Fibroblast of skin of back (primary cell): ENCODE measurements around the gene MAX.

Source experiments
- DNase-seq: peaks from one replicate; pipeline ENCODE4 v3.0.0-alpha.2; 2013

MAX gene

DNA sequence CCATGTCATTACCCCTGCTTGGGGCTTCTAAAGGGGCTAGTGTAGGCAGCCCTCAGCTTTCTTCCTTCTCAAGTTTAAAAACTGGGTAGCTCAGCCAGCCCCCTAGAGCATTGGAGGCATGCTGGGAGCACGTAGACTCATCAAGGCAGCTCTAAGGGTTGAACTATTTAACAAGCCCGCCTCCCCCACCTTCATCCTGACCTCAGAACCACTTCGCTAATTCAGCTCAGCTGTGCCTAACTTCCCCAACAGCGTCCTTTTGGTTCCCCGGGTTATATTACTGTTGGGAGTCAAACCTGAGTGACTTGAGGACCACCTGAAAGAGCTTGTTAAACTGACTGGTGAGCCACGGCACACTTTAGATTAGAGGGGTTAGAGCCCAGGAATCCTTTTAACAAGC, 30.1 kb downstream of the MAX start:
- no peak for DNase-seq

DNA sequence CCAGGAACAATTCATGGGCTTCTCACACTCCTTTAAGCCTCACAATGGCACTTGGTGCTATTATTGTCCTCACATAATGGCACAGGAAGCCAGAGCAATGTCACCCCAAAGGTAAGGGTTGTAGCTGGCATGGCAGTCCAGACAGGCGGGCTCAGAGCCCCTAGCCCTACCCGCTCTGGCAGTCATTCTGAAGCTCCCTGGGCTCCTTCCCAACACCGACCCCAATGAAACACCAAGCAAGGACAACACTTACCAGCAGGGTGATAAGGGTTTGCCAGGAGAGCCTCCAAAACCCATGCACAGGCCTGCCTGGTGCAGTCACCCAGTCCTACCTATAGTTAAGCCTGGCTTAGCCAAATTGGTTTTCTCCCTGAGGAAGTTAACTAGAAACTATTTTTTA, 30.8 kb downstream of the MAX start:
- DNase-seq: no peak

DNA sequence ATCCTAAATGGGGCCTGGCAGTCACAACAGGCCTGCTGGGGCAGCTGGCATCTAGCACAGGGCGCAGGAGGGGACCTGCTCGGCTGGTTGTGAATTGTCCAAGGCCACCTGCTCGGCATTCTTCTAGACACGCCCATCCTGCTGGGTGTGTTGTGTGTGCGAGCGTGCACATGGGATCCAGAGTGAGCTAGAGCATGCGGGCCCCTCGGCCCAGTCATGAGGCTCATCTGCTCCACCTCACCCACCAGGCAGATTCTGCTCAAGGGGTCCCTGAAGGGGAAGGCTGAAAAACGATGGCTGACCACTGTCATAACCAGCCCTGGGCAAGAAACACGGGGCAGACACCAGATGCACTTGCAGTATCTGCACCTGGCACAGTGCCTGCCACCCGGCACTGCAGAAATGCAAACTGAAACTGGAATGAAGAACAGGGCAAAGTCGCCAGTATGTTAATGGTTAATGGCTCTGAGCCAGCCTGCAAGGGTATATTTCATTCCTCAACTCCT, 31.8 kb downstream of the MAX start:
- DNase-seq: peak; percentile 13

DNA sequence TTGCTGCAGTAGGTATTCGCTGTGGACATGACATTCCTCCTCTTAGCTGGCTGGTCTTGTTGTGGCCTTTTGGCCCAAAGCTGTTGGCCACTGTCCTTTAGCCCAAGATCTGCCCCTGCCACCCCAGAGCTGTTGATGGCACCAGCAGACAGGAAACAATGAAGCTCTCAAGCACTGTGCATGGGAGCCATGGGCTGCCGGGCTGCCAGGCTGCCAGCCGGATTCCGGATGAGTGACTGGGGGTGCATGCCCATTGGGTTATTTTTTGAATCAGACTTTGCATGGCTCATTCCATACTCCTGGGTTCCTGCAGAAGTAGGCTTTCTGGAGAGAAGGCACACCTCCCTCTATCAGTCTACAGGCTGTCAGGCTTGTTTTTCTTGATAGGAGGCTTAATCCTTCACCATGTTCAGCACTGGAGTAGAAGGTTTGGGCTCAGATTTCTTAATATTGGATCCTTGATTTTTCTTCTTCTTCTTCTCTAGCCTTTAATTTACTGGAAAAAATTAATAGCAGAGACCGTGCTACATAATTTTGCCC, 32.4 kb downstream of the MAX start:
- no peak for DNase-seq

DNA sequence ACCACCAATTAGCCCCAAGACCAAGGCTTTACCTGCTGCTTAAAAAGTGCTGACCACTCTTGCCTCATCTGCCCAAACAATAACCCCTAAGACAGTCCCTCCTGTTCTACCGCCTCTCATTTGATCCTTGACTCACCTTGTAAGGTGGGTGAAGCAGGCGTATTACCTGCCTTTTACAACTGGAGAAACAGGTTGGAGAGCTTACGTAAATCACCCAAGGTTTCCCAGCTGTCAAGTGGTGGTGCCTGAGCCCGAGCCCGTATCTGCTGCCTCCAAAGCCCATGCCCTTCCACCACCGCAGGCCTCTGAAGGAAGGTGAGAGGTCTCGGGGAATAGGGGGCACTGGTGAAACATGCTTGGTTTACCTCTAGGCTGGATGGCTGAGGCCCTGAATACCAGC, 36.6 kb downstream of the MAX start:
- DNase-seq: no peak

DNA sequence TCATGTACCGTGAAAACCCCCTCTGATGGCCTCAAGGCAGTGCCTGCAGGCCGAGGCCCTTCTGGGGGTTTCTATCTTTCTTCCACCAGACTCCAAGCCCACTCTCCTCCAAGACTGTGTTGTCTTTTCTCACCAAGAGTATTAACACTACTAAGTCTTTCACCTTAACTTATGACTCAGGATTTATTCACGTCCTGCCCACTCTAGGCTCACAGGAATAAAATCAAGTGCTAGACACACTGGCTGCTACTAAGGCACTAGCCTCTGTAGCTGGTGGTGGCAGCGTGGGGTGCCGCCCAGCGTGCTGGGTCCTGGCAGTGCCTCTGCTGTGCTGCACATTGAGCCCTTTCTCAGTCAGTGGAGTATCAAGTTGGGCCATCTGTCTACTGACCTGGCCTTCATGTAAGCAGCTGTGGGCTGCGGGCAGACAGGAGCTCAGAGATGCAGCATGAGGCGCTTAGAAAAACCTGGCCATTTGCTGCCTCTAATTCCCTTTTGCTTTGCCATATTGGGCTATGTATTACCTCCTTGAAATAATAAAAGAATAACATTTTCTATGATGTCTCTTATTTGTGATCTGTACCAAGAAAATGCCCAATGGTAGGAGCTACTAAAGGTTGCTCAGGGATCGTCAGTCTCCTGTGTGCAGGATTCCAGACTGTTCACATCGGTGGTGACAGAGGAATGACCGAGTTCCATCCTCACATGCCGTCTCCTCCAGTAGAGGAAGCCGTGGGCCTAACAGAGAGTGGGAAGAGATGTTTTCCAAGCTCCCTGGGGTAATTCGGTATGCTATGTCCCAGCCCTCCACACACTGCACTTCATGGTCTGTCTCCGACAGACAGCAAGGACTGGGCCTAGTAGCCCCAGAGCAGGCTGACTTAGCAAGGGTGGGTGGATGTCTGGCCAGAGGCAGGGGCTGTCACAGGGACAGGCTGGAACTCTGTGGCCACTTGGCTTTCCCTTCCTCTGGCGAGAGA, 39.9 kb downstream of the MAX start:
- peak; percentile 3 for DNase-seq

DNA sequence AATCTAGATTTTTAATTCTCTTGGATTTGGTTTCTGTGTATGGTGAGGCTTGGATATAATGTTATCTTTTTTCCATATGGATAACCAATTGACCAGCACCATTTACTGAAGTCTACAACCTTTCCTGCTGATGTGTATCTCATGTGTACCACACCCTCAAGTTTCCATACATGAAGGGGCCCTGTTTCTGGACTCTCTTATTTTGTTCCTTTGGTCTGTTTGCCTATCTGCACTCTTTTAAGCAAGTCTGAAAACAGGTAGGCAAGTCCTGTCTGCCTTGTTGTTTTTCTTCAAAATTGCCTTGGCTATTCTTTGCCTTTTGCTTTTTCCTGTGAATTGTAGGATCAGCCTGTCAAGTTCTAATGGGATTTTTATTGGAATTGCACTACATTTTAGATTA, 44.6 kb downstream of the MAX start:
- no peak for DNase-seq

DNA sequence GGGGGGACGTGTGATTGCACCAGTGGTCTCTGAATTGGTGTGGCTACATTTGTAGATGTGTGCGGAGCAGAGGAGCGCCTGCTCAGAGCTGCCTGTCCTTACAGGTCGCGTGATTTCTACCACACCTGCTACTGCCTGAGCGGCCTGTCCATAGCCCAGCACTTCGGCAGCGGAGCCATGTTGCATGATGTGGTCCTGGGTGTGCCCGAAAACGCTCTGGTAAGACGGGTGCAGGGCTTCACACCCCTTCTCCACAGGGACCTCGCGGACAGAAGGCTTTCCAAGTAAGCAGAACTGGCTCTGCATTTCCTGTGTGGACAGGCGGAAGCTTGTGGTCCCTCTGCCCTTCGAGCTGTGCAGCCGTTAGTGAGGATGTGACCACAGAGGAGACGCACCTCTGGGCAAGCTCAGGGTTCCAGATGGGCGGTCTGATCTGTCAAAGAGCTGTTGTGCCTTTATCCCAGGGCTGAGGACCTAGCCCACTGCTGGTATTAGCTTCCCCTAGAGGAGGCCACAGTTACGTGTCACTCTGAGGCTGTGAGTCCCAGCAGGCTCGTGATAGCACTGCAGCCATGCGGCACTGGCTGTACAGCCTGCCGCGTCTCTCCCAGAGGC, 47.7 kb downstream of the MAX start:
- DNase-seq: no peak

DNA sequence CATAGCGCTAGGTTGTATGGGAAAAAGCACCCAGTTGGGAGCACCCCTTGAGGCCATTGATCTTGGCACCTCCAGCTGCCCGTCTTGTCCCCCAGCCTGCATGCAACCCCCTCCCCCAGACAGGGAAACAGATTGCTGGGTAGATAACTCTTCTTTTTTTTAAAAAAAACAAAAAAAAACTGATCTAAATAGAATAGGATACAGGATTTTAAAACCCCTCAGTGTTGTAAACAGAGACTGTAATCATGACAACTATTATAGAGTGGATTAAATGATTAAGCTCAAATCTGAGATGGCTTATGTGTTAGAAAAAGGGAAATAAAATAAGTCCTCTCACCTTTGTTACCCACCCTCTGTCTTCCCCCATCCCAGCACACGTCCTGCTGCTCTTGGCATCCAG, 48.9 kb downstream of the MAX start:
- DNase-seq: no peak

DNA sequence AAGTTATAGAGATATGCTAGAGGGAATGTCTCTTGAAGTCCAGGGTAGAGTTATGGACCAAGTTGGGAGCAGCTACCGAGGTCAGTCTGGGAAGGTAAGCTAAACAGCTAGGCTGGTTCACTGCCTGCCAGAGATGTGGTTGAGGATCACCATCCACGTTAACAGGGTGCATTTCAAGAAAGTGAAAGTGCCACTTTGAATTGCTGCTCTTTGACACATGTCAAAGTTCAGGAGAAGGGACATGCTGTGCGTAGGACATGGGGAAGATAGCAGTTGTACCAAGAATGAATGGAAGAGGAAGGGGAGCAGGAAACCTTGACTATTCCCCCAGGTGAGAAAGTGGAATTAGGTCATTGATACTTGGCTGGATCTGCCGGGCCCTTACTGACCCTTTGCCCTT, 49.5 kb downstream of the MAX start:
- DNase-seq: no peak

DNA sequence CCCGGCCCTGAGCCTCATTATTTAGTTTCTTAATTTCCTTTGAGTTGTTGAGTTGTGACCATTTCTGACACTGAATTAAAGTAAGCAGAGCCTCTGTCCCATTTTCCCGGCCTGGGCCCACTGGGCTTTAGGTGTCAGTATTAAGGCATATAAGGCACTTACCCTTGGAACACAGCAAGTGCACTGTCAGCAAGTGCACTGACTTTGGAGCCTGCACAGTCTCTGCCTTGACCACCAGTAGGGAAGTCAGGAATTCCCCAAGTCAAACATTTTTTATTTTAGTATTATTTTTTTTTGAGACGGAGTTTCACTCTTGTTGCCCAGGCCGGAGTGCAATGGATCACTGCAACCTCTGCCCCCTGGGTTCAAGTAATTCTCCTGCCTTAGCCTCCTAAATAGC, 56.6 kb downstream of the MAX start:
- DNase-seq: no peak

DNA sequence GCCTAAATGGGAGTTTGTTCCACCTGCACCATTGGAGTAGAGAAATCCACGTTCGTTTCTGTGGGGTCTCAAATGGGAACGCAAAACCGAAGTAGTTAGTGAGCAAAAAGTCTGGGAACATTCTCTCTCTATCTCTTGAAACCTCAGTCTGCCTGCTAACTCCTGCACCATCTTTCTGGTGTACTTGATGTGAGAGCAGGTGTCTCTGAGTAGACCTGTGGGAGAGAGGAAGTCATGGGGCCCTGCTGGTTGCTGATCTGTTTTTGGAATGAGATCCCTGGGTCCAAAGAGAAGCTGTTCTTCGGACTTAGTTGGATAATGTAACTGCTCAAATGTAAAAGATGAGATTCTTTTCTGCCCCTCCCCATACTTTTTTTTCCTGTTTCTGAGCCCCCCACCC, 57.3 kb downstream of the MAX start:
- no peak for DNase-seq

DNA sequence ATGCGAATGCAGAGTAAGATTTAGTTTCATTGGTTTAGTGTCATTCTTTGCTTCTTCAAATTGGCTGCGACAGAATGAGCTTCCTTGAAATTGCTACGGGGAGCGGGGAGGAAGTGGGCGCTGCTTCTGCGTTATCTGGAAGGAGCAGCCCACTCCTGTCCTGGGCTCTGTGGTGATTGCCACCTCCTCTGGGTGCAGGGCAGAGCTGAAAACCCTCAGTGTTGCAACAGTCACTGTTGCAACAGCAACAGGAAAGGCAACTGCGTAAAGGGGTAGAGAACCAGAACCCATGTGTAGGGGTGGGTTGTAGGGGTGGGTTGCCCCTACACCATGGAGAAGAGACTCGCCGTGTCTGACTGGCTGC, 57.7 kb downstream of the MAX start:
- no peak for DNase-seq

DNA sequence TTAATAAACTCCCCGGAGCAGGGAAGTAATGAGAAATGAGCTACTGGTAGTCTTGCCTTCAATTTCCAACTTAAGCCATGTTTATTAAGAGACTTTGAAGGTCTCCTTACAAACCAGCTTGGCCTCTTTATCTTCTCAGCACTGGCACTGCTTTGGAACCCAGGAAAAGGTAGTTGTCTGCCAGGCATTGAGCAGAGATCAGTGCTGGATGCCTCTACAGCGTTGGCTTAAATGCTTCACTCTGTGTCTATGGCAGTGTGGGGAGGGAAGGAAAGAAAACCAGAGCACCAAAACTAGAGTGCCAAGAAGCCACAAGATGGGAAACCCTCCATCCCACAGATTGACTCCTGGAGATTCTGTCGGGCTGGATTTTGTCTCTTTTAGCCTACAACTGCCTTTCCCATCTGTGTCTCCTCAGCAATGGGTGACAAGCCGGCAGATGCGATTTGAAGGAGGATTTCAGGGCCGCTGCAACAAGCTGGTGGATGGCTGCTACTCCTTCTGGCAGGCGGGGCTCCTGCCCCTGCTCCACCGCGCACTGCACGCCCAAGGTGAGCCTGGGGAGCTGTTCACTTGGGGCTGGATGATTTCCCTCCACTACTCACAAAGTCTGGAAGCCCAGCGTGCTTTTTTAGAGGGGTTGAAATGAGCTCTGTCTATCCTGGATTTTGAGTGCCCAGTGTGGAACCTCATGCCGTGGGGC, 58.3 kb downstream of the MAX start:
- no peak for DNase-seq

DNA sequence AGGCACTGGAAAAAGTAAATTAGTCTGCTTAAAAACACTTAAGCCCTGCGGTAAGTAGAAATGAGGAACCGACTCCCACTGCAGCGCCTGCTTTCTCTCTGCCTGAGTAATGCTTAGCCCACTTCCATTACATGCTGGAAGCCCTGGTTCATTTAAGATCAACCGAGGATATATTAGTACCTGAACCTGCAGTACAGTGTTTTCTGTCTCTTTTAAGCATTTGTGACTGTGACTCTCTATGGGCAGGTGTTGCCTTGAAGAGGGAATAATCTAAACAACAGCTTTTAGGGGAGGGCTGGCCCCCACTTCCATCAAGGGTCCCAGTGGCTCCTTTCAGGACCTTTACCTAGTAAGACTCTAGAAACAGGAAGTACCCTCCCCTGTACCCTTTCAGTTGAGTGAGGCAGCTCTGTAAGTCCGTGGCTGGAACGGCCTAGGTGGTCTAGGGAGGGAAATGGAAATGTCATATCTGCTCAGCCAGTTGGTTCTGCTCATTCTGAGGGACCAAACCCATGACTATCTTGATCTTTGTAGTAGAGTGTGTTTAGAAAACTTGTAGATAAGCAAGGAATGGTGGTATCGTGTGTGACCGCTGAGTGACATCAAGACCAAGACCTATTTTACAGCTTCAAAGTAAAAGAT, 59.5 kb downstream of the MAX start:
- DNase-seq: no peak

DNA sequence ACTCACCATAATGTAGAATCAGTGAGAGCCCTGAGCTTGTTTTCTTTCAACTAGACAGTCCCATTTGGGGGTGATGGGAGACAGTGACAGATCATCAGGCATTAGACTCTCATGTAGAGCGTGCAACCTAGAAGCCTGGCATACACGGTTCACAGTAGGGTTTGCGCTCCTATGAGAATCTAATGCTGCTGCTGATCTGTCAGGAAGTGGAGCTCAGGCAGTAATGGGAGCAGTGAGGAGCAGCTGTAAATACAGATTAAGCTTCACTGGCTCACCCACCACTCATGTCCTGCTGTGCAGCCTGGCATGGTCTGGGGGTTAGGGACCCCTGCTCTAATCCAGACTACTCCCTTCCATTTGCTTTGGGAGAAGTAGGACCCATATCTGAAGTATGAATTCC, 60.0 kb downstream of the MAX start:
- DNase-seq: no peak

DNA sequence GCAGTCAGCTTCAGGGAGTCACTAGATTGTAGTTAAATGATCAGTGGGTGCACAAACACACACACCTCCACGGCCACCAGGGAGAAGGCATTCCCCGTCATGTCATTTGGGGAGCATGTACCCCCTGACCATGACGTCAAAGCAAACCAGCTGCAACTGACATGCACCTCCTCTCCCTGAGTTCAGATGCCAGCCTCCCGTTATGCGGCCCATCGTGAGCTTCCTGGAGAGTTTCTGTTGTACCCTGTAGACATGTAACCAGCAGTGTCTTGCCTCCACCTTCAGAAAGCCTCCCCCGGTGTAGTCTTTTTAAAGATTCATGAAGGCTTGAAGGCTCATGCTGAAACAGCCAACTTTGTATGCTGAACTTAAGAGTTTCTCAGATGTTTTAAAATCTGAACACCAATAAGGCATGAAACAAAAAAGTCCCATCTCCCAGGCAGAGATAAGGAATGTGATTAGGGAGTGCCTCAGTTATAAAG, 60.8 kb downstream of the MAX start:
- no peak for DNase-seq

DNA sequence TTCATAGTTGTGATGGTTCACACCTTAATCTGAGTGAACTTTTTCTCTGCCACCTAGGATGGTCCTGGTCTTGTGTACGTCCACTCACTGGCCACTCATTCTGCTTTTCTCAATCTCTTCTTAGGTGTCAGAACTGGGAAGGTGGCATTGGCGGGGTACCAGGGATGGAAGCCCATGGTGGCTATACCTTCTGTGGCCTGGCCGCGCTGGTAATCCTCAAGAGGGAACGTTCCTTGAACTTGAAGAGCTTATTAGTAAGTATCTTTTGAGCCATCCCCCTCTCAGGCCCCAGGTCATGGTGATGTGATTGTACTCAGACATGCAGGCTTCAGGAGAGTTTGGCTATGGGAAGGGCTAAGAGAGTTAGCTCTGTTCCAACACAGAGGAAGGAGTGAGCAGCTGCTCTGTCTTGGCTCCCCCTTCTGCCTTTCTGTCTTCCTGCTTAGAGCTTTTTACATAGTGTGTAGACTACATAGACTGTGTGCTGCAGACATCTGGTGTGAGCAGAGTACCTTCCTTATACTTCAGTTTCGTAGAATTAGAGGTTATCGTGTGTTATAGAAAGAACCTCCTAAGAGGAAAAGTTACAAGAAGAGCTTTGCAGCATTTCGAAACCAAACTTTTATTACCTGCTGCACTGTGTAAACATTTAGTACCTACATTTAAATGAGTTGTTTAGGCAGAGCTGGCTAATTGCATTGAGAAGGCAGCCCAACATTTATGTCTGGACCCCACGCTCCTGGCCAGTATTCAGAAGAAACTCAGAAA, 61.5 kb downstream of the MAX start:
- no peak for DNase-seq

DNA sequence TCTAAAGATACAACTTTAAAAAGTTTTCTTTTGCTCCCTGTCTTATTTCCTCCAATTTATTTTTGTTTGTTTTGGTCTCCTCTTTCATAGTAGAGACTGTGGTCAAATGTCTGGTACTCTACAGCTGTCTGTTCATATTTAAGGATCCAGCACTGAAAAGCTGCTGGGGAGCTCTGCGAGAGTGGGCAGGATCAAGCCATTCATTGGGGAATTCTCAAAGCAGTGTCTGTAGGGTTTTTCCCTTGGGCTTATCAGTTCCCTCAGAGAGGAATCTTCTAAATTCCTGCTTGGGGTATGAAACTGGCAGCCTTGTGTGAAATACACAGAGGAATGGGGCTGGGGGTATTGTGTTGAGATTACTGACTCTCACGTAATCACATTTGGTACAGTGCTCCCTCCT, 63.4 kb downstream of the MAX start:
- DNase-seq: peak; percentile 6

DNA sequence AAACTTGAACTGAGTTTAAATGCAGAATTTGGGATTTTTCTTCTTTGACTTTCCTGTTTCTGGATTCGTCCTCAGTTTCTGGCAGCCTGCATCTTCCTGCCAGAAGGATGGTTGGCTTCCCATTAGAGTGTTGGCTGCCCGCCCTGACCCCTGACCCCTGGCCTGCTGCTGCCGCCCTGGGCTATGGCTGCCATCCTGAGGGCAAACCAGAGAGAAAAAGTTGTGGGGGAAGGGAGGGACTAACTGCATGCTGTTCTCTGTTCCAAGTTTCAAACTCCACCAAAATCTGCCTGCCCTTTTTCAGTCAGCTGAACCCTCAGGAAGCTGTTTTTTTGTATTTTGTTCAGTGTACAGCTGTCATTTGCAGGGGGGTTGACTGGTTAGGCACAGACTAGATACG, 67.3 kb downstream of the MAX start:
- DNase-seq: no peak

DNA sequence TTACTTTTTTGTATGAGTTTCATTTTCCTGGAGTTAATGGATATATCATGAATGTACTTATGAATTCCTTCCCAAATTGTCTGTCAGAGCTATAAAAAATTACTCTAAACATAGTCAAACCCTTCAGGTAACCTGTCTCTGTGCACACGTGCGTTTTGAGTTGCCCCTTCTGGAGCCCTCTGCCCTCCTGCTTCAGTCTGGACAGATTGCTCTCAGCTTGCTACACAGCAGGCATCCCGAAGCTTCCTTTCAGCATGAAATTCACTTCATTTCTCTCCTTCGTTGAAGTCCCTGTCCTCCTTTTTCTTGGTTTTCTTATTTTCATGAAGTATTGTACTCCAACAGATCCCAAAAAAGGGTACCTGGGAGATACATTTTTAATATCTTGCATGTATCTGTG, 68.3 kb downstream of the MAX start:
- no peak for DNase-seq

DNA sequence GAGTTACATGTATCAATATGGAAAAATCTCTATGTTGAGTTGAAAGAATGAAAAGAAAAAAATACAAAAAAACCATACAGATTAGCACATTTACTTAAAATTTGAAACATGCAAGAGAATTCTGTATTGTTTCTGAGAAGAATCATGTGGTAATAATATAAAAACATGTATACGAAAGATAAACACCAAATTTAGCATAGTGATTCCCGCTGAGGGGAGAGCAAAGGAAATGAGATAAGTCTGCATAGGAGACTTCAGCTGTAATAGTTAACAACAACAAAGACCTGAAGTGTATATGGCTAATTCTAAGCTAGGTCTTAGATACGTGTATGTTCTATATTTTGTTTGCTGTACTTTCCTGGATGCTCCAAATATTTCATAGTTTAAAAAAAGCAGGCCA, 69.1 kb downstream of the MAX start:
- no peak for DNase-seq
